ENCODE results near the gene REEP3. TPM values are rescaled to one million over a fixed set of nuclear protein-coding genes. Genes with fewer than 3 reads are reported as not detected.
"Not testable (repeated sequence)": the region's sequence is repeated elsewhere in the genome, so short reads cannot be mapped to it uniquely, and the experiment has no call there.

Gene REEP3
- total RNA-seq, 1 donor from 2014 or later = 33.2 TPM

DNA sequence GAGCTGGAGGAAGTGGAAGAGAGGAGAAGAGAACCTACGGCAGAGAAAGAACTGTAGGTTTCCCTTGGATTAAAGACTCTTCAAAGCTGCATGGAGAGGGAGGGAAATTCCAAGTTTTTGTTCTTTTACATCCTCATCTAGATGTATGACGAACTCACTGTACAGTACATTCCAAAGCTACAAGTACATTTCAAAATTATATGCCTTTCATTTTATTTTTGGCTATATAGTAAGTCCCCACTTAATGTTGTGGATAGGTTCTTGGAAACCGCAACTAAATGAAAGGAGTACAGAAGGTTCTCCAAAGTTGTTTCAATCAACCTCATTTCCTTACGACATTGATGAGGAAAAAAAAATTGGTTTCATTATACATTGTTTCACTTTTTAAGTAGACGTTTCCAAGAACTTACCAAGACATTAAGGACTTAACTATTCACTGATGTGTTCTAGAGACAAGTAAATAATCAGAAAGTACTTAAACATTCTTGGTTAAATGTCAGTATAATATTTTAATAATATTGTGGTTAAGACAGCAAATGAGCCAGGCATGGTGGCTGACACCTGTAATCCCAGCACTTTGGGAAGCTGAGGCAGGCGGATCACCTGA, 39.3 kb upstream of the REEP3 start:
- Mint-ChIP-seq H3K27ac (no peak overlapping the region), H3K4me1 (ENCODE audit: low read depth) (peaks cover 14% of the 10 kb centered on the region), H3K36me3 (ENCODE audit: insufficient read depth) (no peaks in the 10 kb centered on the region), H3K27me3 (no peaks in the 10 kb centered on the region), H3K9me3 (ENCODE audit: low read depth) (no peaks in the 10 kb centered on the region), H3K4me3 (ENCODE audit: low read depth) (no peak overlapping the region)
- DNase-seq (ENCODE audit: low spot score, unreplicated experiment) = no peak
- TF ChIP-seq, protein P1, sequence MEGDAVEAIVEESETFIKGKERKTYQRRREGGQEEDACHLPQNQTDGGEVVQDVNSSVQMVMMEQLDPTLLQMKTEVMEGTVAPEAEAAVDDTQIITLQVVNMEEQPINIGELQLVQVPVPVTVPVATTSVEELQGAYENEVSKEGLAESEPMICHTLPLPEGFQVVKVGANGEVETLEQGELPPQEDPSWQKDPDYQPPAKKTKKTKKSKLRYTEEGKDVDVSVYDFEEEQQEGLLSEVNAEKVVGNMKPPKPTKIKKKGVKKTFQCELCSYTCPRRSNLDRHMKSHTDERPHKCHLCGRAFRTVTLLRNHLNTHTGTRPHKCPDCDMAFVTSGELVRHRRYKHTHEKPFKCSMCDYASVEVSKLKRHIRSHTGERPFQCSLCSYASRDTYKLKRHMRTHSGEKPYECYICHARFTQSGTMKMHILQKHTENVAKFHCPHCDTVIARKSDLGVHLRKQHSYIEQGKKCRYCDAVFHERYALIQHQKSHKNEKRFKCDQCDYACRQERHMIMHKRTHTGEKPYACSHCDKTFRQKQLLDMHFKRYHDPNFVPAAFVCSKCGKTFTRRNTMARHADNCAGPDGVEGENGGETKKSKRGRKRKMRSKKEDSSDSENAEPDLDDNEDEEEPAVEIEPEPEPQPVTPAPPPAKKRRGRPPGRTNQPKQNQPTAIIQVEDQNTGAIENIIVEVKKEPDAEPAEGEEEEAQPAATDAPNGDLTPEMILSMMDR (IDR thresholded peaks at IDR 0.05; ENCODE audit: unreplicated experiment) = no peak

DNA sequence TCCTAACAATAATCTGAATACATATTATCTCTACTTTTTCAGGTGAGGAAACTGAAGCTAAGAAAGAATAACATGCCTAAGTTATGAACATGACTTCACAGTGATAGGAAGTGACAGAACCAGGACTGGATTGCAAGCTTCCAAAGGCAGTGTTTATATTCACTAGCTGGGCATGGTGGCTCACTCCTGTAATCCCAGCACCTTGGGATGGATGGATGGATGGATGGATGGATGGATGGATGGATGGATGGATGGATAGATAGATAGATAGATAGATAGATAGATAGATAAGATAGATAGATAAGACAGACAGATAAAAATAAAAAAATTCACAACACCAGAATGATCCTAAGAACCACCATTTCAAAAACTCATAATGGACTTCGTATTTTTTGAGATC, 37.2 kb upstream of the REEP3 start:
- no peak for DNase-seq (ENCODE audit: low spot score, unreplicated experiment)
- Mint-ChIP-seq H3K4me1 (ENCODE audit: low read depth) (peaks cover 3% of the 10 kb centered on the region), H3K27me3 (no peaks in the 10 kb centered on the region), H3K36me3 (ENCODE audit: insufficient read depth) (no peaks in the 10 kb centered on the region), H3K27ac (no peak overlapping the region), H3K4me3 (ENCODE audit: low read depth) (no peak overlapping the region), H3K9me3 (ENCODE audit: low read depth) (no peaks in the 10 kb centered on the region)
- TF ChIP-seq, protein P1 (IDR thresholded peaks at IDR 0.05; ENCODE audit: unreplicated experiment) = no peak

DNA sequence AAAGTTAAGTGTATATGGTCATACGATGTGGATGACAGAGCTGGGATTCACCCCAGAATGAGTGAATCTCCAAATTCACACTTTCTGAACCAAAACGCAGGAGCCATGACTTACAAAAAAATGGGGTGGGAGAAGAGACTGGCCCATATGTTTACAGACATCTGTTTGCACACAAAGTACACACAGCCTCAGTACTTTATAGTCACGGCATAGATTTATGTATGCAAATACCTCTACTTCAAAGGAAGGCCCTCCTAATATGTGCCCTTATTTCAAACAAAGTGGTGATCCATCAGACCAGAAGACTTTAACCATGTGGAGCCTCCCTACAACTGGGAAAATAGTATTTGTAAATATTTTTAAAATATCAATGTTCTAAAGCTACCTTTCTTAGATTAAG, 33.2 kb upstream of the REEP3 start:
- DNase-seq (ENCODE audit: low spot score, unreplicated experiment) = no peak
- peaks cover 5% of the 10 kb centered on the region for H3K4me1 Mint-ChIP-seq (ENCODE audit: low read depth)
- H3K36me3 Mint-ChIP-seq (ENCODE audit: insufficient read depth) = peaks cover 4% of the 10 kb centered on the region
- no peak overlapping the region for H3K4me3 Mint-ChIP-seq (ENCODE audit: low read depth)
- TF ChIP-seq, protein P1 (IDR thresholded peaks at IDR 0.05; ENCODE audit: unreplicated experiment) = no peak
- H3K27me3 Mint-ChIP-seq = no peaks in the 10 kb centered on the region
- H3K27ac Mint-ChIP-seq = no peak overlapping the region
- no peaks in the 10 kb centered on the region for H3K9me3 Mint-ChIP-seq (ENCODE audit: low read depth)

DNA sequence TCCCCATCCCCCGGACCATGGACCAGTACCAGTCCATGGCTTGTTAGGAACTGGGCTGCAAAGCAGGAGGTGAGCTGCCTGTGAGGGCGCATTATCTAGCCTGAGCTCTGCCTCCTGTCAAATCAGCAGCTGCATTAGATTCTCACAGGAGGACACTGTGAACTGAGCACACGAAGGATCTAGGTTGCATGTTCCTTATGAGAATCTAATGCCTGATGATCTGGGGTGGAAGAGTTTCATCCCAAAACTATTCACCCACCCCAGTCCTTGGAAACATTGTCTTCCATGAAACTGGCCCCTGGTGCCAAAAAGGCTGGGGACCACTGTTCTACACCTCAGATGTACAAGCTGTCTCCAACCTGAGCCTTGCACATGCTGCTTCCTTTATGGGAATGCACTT, 31.4 kb upstream of the REEP3 start:
- TF ChIP-seq, protein P1 (IDR thresholded peaks at IDR 0.05; ENCODE audit: unreplicated experiment) = no peak
- Mint-ChIP-seq H3K36me3 (ENCODE audit: insufficient read depth) (peaks cover 4% of the 10 kb centered on the region), H3K4me1 (ENCODE audit: low read depth) (peaks cover 5% of the 10 kb centered on the region), H3K27me3 (no peaks in the 10 kb centered on the region), H3K9me3 (ENCODE audit: low read depth) (no peaks in the 10 kb centered on the region), H3K27ac (no peak overlapping the region), H3K4me3 (ENCODE audit: low read depth) (no peak overlapping the region)
- no peak for DNase-seq (ENCODE audit: low spot score, unreplicated experiment)

DNA sequence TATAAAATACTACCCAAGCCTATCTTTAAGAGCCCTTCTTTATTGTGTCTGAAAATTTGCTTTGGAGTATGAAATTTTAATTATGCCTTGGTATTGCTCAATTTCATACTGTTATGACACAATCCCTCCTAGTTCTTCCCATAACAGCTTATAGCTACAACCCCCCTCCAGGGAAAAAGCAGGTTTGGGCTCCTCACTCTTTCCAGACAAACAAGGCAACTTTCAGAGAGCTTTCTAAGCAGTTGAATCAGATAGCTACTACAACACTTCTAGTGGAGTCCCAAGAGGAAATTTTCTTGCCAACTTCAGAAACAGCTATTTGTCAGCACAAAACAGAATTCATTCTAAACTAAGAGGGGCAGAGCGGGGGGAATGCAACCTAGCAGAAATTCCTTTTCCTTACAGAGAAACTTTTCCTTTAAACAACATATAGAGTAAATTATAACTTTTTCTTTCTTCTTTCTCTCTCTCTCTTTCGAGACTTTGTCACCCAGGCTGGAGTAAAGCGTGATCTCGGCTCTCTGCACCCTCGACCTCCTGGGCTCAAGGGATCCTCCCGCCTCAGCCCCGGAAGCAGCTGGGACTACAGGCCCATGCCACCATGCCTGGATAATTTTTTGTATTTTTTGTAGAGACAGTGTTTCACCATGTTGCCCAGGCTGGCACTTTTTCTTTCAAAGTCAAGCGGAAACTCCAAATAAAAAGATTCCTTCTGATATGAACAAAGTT, 29.4 kb upstream of the REEP3 start:
- no peaks in the 10 kb centered on the region for H3K27me3 Mint-ChIP-seq
- H3K4me1 Mint-ChIP-seq (ENCODE audit: low read depth) = peaks cover 5% of the 10 kb centered on the region
- no peak for DNase-seq (ENCODE audit: low spot score, unreplicated experiment)
- H3K4me3 Mint-ChIP-seq (ENCODE audit: low read depth) = no peak overlapping the region
- peaks cover 14% of the 10 kb centered on the region for H3K36me3 Mint-ChIP-seq (ENCODE audit: insufficient read depth)
- H3K9me3 Mint-ChIP-seq (ENCODE audit: low read depth) = peaks cover 11% of the 10 kb centered on the region
- H3K27ac Mint-ChIP-seq = peak overlapping the region; percentile 60
- TF ChIP-seq, protein P1 (IDR thresholded peaks at IDR 0.05; ENCODE audit: unreplicated experiment) = no peak

DNA sequence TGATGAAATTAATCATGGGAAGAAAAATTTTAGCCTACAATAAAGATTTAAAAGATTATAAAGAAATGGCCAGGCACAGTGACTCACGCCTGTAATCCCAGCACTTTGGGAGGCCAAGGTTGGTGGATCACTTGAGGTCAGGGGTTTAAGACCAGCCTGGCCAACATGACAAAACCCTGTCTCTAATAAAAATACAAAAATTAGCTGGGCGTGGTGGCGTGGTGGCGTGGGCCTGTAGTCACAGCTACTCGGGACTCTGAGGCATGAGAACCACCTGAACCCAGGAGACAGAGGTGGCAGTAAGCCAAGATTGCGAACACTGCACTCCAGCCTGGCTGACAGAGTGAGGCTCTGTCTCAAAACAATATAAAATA, 28.9 kb upstream of the REEP3 start:
- Mint-ChIP-seq H3K9me3 (ENCODE audit: low read depth) (peaks cover 11% of the 10 kb centered on the region), H3K36me3 (ENCODE audit: insufficient read depth) (peaks cover 14% of the 10 kb centered on the region)
- H3K4me3 Mint-ChIP-seq (ENCODE audit: low read depth); DNase-seq (ENCODE audit: low spot score, unreplicated experiment); H3K27ac Mint-ChIP-seq; H3K4me1 Mint-ChIP-seq (ENCODE audit: low read depth); H3K27me3 Mint-ChIP-seq: not testable (repeated sequence)

Measured in progenitor cell of endocrine pancreas (in vitro differentiated cells).